SK-N-MC (cell line): ENCODE measurements around the gene GSAP.

Source experiments
- EZH2 ChIP-seq: fragments of 200-600 bp; sonication (generic); IDR thresholded peaks from one replicate; pipeline ENCODE4 v1.6.1; 2017; ENCODE audit warnings: antibody characterized with exemption
- FOXP2 ChIP-seq: optimal IDR thresholded peaks from 2 replicates; pipeline ENCODE3; 2011; ENCODE audit warnings: mild to moderate bottlenecking, moderate library complexity; ENCODE audit not compliant: insufficient read depth; ENCODE audit errors: extremely low read length, control extremely low read depth

- no peak for TF ChIP-seq EZH2
- TF ChIP-seq FOXP2: no peak
Observed at GRCh38 chr7:77416621-77417371, 647 bp upstream of the GSAP start.
